Esophagus muscularis mucosa (tissue), 2 donors: ENCODE data around the gene CAPN10.

Experiments used
- POLR2A ChIP-seq: fragments of 450-650 bp; IDR thresholded peaks from one replicate; pipeline ENCODE4 v1.6.1; 2017; ENCODE audit warnings: antibody characterized with exemption, moderate library complexity, mild to moderate bottlenecking, low read depth
- POLR2AphosphoS5 ChIP-seq, 2 donors: sonication (generic); formaldehyde crosslinking; IDR thresholded peaks; one replicate each; pipeline ENCODE4 v1.6.1; 2017; ENCODE audit warnings: antibody characterized with exemption in 2 of 2

DNA sequence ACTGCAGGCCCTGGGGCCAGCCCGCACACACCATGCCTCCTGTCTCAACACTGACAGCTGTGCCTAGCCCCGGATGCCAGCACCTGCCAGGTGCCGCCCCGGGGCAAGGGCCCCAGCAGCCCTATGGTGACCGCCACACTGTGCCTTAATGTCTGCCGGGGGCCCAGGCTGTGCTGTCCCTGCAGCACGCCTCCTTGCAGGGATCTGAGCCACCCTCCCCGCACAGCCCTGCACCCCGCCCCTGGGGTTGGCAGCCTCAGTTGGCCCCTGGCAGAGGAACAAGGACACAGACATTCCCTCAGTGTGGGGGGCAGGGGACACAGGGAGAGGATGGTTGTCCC is 8.5 kb upstream of the CAPN10 start:
- TF ChIP-seq POLR2A (no peak), POLR2AphosphoS5 (IDR thresholded peaks at IDR 0.05) (no peak)
